NAMALWA (cell line): ENCODE measurements around the gene SF3A2.
A peak's percentile ranks its signal among the peaks of the same experiment; 100 is the strongest.

Experiments used
- DNase-seq: peaks from one replicate; pipeline ENCODE4 v3.0.0-alpha.2; 2015; ENCODE audit warnings: low spot score

Gene SF3A2

DNA sequence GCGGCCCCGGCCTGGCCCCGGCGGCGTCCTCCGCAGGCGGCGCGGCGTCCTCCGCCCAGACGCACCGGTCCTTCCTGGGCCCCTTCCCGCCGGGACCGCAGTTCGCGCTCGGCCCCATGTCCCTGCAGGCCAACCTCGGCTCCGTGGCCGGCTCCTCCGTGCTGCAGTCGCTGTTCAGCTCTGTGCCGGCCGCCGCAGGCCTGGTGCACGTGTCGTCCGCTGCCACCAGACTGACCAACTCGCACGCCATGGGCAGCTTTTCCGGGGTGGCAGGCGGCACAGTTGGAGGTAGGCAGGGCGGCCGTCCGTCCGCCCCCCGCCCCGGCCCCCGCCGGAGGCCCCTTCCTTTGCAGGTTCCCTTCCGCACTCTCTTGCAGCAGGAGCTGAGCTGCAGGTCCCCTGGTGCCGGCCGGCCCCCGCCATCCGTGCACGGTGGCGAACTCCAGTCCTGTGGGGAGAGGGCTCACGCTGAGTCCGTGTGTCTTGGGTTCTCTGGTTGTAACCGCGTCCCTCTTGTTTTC, 9.7 kb upstream of the SF3A2 start:
- DNase-seq: no peak

DNA sequence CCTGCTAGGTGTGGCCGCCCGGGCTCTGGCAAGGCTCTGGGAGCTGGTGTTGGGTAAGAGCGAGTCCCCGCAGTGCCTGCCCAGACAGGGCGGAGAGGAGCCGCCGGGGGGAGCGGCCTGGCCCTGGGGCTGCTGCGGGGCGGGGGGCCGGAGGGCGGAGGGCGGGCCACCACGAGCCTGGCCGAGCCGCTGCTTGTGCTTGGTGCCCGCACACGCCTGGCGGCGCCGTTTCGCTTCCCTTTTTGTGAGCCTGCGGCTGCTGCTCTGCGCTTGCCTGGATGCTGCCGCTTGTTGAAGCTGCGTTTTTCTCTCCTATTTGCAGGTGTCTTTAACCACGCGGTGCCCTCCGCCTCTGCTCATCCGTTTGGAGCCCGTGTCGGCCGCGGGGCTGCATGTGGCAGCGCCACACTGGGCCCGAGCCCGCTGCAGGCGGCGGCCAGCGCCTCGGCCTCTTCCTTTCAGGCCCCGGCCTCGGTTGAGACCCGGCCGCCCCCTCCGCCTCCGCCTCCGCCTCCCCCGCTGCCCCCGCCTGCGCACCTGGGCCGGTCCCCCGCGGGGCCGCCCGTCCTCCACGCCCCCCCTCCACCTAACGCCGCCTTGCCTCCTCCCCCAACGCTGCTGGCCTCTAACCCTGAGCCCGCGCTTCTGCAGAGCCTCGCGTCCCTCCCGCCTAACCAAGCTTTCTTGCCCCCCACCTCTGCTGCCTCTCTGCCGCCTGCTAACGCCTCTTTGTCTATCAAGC, 9.0 kb upstream of the SF3A2 start:
- no peak for DNase-seq

DNA sequence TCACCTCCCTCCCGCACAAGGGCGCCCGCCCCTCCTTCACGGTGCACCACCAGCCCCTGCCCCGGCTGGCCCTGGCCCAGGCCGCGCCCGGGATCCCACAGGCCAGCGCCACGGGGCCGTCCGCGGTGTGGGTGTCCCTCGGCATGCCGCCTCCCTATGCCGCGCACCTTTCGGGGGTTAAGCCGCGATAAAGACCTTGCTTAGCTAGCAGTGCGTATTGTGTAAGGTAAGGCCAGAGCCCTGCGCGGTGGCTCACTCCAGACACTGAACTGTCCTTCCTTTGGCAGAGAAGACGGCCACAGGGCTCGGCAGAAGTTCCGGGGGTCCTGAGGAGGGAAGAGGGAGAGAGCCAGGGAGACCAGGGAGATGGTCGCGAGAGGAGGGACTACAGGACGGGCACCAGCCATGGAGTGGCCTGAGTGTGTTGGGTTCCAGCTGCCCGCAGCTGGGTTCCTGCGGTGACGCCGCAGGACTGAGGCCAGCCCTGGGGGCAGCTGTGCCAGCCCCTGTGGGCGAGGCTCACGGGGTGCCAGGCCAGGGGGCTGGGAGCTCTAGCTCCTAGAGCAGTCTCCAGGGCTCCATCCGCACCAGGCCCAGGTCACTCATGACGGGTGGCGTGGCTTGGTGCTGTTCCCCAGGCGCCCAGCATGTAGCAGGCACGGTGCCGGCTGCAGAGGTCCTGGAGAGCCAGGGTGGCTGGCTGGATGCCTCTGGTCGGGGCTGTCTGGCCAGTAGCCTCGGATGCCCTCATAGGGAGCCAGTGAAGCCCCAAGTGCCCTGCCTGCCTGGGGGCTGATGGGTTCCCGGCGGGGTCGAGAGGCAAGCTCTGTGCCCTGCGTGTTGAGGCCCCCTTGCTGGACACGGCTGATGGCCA, 8.2 kb upstream of the SF3A2 start:
- no peak for DNase-seq

DNA sequence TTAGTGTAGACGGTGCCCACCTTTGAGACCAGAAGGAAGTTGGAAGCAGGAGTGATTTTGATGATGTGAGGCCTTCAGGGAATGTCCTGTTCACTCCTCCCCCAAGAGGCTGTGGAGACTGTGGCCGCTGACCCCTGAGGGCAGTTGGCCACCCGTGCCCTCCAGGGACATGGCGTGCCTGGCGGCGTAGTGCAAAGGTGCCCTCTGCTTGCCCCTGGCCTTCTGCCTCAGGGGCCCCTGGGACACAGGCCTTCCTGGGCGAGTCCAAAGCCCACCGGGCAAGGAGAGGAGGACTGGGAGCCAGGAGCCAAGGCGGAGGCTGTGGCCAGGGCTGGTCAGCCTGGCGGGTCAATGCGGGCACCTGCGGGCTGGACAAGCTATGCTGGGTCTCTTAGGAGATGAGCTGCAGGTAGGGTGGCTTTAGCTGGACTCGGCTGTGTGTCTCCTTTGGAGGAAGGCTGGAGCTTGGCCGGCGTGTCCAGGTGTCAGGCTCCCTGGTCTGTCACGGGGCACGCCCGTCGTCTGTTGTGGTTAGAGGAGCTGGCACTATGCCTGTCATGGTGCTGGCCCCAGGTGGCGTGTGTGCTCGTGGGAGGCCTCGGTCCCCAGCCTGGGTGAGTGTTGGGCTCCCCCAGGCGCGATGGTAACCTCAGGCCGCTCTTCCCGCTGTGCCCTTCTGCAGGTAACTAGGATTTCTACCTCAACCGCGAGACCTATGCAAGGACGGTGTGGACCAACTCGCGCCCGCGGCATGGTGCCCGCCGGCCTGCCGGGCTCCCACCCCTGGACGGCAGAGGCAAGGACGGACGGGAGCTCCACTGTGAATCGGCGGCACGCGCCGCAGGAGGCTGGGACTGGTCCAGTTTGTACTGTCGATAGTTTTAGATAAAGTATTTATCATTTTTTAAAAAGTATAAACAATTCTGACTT, 7.3 kb upstream of the SF3A2 start:
- no peak for DNase-seq

DNA sequence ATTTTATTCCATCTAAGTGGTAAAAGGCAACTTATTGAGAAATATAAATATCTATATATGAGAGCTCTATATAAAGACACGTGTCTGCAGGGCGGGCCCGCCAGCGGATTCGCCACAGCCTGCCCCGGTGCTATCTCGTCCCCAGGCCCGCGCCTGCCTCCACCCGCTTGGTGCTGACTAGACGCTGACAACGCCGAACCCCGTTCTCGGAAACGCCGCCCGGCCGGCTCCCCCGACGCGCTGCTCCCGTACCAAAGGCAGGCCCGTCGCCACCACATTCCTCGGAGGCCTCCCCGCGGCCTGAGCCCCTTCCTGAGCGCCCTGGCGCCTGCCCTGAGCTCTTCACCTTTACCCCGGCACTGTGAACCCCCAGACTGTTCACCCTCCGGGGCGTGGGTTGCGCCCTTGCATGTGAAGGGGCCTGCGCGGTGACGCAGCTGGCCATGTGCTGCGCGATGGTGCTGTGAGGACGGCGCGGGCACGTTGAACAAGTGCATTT, 6.5 kb upstream of the SF3A2 start:
- DNase-seq: no peak

DNA sequence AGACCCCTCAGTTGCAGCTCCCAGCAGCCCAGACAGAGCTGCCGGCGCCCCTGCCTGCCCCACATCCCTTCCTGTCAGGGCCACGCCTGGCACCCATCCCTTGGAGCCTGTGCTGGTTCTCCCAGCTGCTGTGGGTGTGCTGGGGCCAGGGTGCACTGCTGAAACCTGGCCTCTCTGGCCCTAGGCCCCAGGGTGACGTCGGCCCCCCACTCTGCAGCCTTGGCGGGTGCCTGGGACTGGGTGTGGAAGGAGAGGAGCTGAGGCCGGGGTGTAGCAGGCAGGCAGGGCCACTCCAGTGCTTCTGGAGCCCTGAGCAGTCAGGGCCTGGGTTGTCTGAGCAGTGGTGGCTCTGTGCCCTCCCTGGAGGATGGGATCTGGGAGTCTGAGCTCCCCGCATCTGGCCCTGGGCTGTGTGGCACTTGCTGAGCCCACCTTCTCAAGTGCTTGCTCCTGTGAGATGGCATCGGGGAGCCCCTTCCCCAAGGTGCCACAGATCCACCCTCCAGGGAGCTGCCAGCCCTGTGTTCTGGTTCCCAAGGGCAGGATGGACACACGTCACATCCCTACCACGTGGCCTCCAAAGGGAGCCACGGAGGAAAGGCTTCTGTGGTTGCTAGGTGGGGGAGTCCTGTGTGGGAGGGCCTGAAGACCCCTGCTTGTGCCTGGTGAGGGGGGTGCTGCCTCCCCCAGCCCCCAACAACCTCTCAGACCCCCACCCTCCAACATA, 5.7 kb upstream of the SF3A2 start:
- DNase-seq: no peak

DNA sequence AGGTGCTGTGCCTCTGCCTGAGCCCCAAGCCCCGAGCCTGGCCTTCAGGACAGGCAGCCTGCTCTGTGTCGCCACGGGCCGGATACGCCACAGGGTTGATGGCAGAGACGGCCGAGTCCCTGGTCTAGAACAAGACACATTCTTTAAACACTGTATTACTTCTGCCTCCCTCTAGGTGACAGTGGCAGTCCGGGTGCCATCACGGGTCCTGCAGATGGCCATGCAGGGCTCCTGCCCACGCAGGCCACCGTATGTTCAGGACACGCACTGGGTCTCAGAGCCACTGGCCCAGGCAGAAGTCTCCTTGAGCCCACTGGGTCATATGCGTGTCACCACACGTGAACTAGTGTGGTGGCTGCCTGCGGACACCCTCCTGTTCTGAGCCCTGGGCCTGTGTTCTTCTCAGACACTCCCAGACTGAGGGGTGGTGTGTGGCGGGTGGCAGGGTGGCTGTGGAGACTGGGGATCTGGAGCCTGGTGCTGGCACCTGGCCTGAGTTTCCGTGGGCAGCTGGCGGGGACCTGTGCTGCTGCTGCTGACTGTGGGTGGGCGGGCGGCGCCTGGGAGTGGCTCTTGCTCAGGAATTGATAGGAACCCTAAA, 4.9 kb upstream of the SF3A2 start:
- no peak for DNase-seq

DNA sequence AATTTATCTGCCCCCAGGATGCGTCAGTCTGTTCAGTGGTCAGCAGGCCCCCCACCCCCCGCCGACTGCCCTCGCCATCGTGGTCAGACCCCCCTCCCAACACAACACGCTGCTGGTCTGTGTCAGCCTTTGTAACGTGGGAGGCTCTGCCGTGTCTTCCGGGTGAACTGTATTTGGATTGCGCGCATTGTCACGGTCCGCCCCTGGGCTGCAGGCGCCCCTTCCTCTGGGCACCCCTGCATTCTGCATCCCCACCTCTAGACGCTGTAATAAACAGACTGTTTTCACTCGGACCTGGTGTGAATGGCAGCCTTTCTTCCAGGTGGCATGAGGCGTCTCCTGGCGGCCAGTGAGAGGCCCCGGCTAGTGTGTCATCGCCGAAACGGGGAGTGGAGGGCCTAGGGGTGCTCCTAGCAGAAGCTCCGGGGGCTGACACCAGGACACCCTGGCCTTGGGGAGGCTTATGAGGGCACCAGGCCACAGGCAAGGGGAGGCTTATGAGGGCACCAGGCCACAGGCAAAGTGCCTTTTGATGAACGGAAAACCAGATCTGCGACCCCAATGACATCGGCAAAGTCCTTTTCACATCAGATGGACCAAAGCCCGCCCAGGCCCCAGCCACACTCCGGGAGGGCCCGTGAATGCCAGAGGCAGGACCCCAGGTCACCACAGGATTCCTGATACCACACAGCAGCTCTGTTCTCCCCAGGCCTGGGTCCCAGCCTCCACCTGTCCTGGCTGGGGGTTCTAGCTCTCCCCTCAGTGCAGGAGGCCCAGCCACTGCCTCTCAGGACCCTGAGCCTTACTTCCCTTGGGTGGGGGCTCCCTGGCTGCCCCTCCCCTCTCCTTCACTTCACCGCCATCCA, 4.1 kb upstream of the SF3A2 start:
- no peak for DNase-seq

DNA sequence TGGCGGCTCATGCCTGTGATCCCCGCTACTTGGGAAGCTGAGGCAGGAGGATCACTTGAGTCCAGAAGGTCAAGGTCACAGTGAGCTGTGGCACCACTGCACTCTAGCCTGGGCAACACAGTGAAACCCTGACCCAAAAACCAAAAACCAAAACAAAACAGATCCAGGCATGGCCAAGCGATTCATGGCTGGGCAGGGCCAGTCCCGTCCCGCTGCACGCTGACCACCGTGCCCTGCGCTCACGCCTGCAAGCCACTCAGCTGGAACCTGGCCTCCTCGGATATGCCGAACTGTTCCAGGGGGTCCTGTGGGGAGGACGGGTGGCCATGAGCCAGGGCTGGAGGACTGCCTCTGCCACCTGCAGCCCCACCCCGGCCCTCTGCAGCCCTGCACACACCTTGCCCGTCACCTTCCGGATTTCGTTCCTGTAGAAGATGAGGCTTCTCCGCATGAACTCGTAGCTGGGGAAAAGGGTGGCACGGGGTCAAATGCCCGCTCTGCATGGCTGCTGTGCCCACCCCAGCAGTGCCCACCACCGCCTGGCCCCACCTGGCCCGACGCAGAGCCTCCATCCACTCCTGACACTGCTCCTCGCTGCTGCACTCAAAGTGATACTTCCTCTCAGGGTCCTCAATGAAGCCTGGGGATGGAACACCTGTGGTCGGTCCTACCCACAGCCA, 2.9 kb upstream of the SF3A2 start:
- no peak for DNase-seq

DNA sequence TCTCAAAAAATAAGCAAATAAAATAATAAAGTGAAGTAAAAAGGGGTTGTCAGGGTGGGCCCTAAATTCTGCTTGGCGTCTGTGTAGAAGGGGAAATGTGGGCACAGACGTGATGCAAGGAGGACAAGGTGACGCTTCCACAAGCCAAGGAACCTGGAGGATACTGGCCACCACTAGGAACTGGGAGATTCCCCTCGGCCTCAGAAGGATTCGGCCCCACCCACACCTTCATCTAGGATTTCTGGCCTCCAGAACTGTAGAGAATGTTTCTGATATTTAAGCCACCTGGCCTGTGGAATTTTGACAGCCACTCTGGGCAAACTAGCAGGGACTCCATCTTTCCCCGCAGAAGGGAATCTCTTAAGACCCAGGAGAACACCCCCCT, 1.6 kb upstream of the SF3A2 start:
- no peak for DNase-seq

DNA sequence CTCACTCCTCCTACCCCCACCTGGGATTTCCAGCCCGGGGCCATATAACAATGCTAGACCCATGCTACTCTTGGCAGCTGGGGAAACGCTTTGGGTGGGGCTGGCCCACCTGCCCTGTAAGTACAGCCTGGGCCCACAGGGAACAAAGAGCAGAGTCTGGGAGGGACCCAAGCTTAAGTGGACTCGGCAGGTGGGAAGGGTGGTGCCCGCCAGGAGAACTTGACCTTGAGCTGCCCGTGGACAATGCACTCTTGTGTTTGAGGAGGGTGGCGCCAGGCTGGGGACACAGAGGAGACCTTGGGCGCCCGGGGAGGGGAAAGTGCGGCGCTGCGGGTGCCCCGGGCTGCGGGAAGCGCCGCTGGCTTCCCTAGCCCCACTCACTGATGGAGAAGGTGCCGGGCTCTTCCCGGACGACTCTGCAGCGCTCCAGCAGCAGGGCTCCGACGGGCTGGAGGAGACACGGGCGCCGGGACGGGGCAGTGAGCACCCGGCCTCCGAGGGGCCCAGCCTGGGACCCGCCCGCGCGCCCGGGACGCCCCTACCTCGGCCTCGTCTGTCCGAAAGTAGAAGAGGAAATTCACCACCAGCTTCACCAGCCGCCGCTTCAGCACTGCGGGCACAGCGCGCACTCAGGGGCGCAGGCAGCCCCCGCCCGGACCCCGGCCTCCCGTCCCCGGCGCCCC, 1.1 kb upstream of the SF3A2 start:
- peak; percentile 49 for DNase-seq

DNA sequence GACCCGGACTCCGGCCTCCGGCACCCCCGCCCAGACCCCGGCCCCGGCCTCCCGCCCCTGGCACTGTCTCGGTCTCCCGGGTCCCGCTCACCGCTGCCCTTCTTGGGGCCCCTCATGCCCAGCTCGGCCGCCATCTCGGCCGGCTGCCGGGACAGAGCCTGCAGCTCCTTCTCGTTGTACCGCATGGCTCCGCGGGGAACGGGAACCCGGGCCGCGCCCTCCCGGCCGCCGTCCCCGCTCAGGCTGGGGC, 635 bp upstream of the SF3A2 start:
- no peak for DNase-seq

DNA sequence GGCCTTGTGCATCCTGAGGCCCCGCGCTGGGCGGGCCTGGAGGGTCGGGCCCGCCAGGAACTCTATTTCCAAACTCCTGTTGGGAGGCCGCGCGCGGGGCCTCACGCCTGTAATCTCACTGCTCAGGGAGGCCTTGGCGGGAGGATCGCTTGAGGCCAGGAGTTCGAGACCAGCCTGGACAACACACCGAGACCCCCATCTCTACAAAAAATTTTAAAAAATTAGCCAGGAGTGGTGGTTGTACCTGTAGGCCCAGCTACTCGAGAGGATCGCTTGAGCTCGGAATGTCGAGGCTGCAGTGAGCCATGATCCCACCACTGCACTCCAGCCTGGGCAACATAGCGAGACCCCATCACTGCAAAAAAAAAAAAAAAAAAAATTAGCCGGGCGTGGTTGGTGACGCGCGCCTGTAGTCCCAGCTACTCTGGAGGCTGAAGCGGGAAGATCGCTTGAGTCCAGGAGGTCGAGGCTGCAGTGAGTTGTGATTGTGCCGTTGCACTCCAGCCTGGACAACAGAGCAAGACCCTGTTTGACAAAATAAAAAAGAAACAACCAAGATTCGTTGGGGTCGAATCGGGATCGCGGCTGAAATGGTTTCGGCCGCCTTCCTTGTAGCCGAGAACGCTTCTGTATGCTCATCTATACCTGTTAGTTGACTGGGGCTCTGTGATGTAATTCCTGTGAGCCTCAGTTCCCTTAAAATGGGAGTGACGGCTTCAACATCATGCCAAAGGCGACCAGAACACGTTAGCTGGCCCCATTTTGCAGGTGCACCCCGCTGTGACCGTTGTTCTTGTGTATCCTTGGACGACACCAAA, 636 bp downstream of the SF3A2 start:
- no peak for DNase-seq

DNA sequence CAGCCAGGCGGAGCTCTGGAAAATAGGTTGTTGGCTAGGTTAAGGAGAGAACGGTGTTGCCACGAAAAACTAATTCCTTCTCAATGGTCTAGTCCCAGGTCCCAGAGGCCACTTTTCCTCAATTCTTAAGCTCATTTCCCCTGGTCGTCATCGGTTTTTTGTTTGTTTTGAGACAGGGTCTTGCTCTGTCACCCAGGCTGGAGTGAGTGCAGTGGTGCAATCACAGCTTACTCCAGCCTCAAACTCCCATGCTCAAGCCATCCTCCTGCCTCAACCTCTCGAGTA, 1.2 kb downstream of the SF3A2 start:
- DNase-seq: no peak

DNA sequence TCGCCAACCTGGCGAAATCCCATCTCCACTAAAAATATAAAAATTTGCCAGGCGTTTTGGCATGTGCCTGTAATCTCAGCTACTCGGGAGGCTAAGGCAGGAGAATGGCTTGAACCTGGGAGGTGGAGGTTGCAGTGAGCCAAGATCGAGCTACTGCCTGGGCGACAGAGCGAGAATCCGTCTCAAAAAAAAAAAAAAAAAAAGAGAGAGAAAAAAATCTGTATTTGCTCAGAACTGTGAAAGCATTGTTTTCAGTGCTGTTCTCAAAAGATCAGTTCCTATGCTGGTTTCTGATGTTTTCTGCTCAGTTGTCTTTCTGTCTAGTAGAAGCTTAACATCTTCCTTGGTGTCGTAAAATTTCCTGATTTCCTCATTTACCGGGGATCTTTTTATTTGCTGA, 2.5 kb downstream of the SF3A2 start:
- DNase-seq: peak; percentile 30

DNA sequence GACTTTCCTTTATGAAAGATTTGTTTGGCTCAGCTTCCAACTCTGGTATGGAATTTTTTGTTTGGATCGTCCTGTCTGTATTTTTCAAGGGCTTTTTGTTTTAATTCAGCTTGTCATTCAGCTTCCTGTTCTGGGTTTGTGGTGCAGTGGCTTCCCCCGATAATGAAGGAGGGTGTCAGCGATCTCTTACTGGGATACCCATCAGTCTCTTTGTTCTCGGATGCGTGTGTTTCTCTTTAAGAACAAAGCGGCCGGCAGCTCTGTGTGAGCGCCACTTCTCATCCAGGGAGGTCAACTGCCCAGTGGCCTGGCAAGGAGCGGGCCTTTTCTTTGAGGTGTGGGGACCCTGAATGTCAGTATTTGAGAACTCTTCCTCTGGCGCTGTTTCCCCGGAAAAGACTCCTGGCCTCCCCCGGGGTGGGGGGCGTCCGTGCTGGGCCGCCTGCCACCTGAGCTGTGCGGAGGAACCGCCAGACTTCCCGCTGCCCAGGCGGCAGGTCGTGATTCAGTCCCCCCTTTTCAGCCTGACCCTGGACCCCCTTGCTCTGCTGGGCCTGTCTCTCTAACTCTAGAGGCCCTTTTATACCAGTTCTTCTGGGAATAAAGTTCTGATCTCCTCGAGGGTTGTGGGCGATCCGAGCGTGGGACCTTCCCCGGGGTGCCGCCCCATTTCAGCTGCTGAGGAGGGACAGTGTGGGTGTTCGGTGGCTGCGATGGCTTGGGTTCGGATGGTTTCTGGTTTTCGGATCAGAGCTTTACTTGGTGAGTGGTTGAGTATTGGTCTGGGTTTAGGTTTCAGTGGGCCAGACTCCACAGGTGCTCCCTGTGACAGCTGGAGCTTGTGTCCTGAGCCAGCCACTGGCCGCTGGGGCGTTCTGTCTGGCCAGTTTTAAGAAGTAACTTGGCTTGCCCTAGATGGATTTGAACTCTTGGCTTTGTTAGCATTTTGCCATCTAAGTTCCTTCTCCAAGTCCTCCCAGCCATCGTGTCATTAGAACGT, 3.4 kb downstream of the SF3A2 start:
- peak; percentile 16 for DNase-seq
